Embryonic facial prominence (tissue), 1 donor: Measurements from ENCODE around the gene NEDD4.
"Not testable (repeated sequence)": the region's sequence is repeated elsewhere in the genome, so short reads cannot be mapped to it uniquely, and the experiment has no call there.

Source experiments
- DNase-seq: peaks from one replicate; pipeline ENCODE4 v3.0.0-alpha.2; 2016; ENCODE audit errors: extremely low spot score

NEDD4 gene

GRCh38 chr15:56004281-56004680 lies 10.9 kb upstream of the NEDD4 start:
- DNase-seq, result not testable (repeated sequence)

GRCh38 chr15:56003777-56004176 lies 10.4 kb upstream of the NEDD4 start:
- not testable (repeated sequence) for DNase-seq

GRCh38 chr15:56003277-56003676 lies 9.9 kb upstream of the NEDD4 start:
- not testable (repeated sequence) for DNase-seq

- no peak for DNase-seq
These were observed 8.2 kb upstream of the NEDD4 start for GRCh38 chr15:56001471-56002078.

- no peak for DNase-seq
These were observed 6.2 kb upstream of the NEDD4 start for GRCh38 chr15:55999658-56000057.

GRCh38 chr15:55998478-55998877 lies 5.1 kb upstream of the NEDD4 start:
- DNase-seq, result no peak

- peak; percentile 17 for DNase-seq
These were observed 570 bp upstream of the NEDD4 start for GRCh38 chr15:55993804-55994560.

GRCh38 chr15:55992769-55993110 lies 672 bp downstream of the NEDD4 start:
- no peak for DNase-seq

- no peak for DNase-seq
These were observed 1.3 kb downstream of the NEDD4 start for GRCh38 chr15:55991802-55992768.

- DNase-seq, result no peak
These were observed 2.4 kb downstream of the NEDD4 start for GRCh38 chr15:55990998-55991397.

- no peak for DNase-seq
These were observed 2.9 kb downstream of the NEDD4 start for GRCh38 chr15:55990516-55990915.

GRCh38 chr15:55989383-55989782 lies 4.0 kb downstream of the NEDD4 start:
- DNase-seq, result no peak

- no peak for DNase-seq
These were observed 11.7 kb downstream of the NEDD4 start for GRCh38 chr15:55981582-55982249.

GRCh38 chr15:55980511-55980910 lies 12.9 kb downstream of the NEDD4 start:
- no peak for DNase-seq

- no peak for DNase-seq
These were observed 16.2 kb downstream of the NEDD4 start for GRCh38 chr15:55977231-55977630.

GRCh38 chr15:55970286-55970685 lies 23.1 kb downstream of the NEDD4 start:
- DNase-seq, result no peak

- no peak for DNase-seq
These were observed 23.8 kb downstream of the NEDD4 start for GRCh38 chr15:55969582-55969981.

- no peak for DNase-seq
These were observed 24.5 kb downstream of the NEDD4 start for GRCh38 chr15:55968923-55969322.

GRCh38 chr15:55965091-55965490 lies 28.3 kb downstream of the NEDD4 start:
- DNase-seq, result no peak

- no peak for DNase-seq
These were observed 32.5 kb downstream of the NEDD4 start for GRCh38 chr15:55960946-55961345.

- no peak for DNase-seq
These were observed 33.5 kb downstream of the NEDD4 start for GRCh38 chr15:55959744-55960447.
